ENCODE measurements around the gene LPP.
"Not testable (repeated sequence)": the region's sequence is repeated elsewhere in the genome, so short reads cannot be mapped to it uniquely, and the experiment has no call there.

Gene LPP

DNA sequence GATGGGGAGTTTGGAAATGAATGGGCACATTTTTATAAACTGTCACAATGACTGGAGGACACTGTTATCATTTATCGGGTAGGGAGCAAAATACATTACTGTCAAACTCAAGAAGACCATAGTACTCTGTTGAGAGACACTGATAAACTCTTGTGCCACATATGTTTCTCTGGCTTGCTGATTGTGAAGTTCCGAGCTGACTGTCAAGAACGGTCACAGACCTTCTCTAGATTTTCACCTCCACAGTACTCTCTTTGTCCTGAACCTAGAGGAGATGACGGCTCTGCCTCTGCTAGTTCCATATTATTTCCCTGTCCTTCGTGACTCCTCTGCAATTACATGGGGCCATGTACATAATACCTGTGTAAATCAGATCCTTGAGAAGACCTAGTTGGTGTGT, 451.9 kb downstream of the LPP start:
- Mint-ChIP-seq H3K27ac (no peak overlapping the region), H3K9me3 (peaks cover 3% of the 10 kb centered on the region)

DNA sequence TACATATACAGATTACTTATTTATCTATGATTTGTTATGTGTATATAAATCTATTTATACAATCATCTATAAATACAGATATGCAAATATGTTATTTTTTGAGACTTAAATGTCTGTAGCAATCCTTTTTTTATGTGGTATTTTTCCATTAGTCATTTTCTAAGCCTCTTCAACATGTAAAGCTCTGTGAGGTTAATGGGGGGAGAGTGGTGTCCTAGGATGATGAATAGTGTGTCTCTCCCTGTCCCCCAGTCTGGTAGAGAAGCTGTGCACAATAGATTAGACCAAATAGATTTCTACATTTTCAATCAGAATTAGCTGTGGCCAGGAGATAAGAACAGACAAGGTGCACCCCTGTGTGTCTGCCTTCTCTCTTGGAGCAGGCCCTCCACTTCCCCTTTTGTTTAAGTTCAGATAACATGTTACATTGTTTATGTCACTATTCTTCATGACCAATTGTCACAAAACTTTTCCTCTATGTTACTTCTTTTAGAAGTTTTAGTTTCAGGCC, 453.9 kb downstream of the LPP start:
- H3K4me3 Mint-ChIP-seq = no peak overlapping the region
- H3K9me3 Mint-ChIP-seq = peaks cover 3% of the 10 kb centered on the region
- ATAC-seq (no peak), DNase-seq (ENCODE audit: low spot score in 2 of 2) (no peak)
- peaks cover 5% of the 10 kb centered on the region for H3K36me3 Mint-ChIP-seq
- H3K4me1 Mint-ChIP-seq = peaks cover 5% of the 10 kb centered on the region
- H3K27ac Mint-ChIP-seq = no peak overlapping the region

More for the DNA sequence above, 451.9 kb downstream of the LPP start:
- DNase-seq (ENCODE audit: low spot score in 2 of 2) (no peak), ATAC-seq (no peak)
- peaks cover 5% of the 10 kb centered on the region for H3K4me1 Mint-ChIP-seq
- H3K4me3 Mint-ChIP-seq = no peak overlapping the region
- peaks cover 5% of the 10 kb centered on the region for H3K36me3 Mint-ChIP-seq

DNA sequence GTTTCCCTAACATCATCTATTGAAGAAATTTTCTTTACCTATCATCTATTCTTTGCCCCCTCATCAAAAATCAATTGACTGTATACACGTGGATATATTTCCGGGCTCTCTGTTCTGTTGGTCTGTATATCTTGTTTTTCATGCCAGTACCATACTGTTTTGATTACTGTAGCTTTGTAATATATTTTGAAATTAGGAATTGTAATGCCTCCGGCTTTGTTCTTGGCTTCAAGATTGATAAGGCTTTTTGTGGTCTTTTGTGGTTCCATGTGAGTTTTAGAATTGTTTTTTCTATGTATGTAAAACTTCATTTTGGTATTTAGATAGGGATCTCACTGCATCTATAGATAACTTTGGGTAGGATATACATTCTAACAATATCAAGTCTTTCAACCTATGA, 454.4 kb downstream of the LPP start:
- Mint-ChIP-seq H3K36me3 (peaks cover 5% of the 10 kb centered on the region), H3K27ac (no peak overlapping the region), H3K9me3 (peaks cover 3% of the 10 kb centered on the region), H3K4me3 (no peak overlapping the region), H3K4me1 (peaks cover 5% of the 10 kb centered on the region)
- DNase-seq (ENCODE audit: low spot score in 2 of 2) = no peak
- no peak for ATAC-seq

DNA sequence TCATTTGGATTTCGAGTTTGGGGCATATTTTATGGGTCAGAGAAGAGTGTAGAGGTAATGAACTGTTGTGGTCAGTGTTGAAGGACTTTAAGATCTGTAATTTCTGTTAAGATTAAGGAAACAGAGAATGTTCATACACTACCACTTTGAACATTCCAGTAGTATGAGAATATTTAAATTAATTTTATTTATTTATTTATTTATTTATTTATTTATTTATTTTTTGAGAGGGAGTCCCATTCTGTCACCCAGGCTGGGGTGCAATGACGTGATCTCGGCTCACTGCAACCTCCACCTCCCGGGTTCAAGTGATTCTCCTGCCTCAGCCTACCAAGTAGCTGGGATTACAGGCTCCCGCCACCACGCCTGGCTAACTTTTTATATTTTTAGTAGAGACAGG, 459.8 kb downstream of the LPP start:
- not testable (repeated sequence) for DNase-seq (ENCODE audit: low spot score in 2 of 2); H3K27ac Mint-ChIP-seq; ATAC-seq; H3K4me1 Mint-ChIP-seq; H3K36me3 Mint-ChIP-seq; H3K4me3 Mint-ChIP-seq; H3K9me3 Mint-ChIP-seq

DNA sequence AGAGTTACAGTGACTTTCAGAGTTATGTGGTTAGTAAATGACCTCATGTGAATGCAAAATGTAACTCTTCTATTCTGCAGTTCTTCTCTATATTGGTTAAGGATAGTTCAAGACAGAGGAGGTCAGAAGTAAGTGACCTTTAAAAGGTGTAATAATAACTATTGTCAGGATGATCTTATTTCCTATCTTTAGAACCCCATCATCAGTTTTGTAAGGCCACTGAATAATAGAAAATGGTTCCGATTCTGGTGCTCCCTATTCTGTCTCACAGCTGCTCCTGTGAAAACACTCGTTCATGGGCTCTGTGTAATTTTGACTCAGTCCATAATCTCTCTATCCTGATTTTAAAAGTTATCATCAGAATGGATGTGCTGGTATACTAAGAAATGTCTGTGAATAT, 463.3 kb downstream of the LPP start:
- ATAC-seq = no peak
- Mint-ChIP-seq H3K27ac (no peak overlapping the region), H3K4me3 (no peak overlapping the region), H3K4me1 (no peaks in the 10 kb centered on the region), H3K9me3 (no peaks in the 10 kb centered on the region), H3K36me3 (no peaks in the 10 kb centered on the region)
- no peak for DNase-seq (ENCODE audit: low spot score in 2 of 2)

DNA sequence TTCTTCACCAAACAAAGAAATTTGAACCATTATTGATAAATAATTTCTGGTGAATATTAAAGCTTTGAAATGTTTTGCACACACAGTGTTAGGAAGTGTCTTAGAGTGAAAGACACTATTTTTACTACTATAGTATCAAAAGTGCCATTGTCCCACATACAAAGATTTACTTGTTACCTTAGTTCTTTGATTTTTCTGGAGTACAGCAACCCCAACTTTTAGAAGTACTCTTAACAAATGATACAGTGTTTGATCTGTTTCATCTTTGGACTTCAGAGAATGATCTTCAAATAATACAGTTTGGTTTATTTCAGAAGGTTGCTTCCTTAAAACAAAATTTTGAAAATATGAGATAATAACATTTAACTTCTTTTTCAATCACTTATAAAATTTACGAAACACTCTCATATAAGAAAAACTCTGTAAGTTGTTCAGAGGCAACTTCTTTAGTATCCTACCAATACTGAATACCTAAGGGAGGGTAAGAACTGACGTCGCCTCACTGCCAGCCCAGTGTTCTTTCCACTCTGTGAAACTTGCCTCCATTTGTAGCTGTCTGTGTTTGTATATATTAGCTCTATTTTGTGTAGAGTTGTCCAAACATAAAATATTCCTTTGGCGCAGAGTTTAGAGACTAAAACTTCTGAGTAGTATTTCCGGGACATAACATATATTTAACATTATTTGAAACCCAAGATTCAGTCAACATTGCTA, 464.2 kb downstream of the LPP start:
- no peak for DNase-seq (ENCODE audit: low spot score in 2 of 2)
- ATAC-seq = no peak
- Mint-ChIP-seq H3K9me3 (no peaks in the 10 kb centered on the region), H3K4me3 (no peak overlapping the region), H3K4me1 (no peaks in the 10 kb centered on the region), H3K27ac (no peak overlapping the region), H3K36me3 (no peaks in the 10 kb centered on the region)

DNA sequence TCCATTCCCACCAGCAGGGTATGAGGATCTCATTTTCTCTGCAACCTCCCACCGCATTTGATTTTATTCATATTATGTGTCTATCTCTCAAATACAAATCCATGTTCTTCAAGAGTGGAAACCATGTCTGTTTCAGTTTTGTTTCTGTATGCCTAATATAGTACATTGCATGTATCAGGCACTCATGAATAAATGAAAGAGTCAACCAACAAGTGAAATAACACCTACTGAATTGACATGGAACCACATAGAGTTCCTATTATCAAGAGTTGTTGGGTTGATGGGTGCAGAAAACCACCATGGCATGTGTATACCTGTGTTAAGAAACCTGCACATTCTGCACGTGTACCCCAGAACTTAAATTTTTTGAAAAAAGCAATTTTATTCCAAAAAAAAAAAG, 466.8 kb downstream of the LPP start:
- Mint-ChIP-seq H3K4me3 (no peak overlapping the region), H3K27ac (no peak overlapping the region)
- no peak for ATAC-seq

DNA sequence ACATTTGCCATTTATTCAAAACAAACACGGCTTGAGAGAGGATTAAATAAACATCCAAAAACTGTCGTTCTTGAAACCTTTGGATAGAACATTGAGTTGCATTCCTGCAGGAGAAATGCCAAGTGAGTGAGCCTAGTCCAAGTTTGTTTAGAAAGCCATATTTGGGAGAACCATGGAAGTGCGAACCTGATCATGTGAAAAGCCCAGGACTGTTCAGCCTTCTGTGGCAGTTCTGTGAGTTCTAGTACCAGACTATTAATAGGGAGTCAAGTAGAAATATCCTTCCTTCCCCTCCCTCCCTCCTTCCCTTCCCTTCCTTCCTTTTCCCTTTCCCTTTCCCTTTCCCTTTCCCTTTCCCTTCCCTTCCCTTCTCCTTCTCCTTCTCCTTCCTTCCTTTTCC, 470.4 kb downstream of the LPP start:
- DNase-seq (ENCODE audit: low spot score in 2 of 2) (no peak), ATAC-seq (no peak)
- no peak overlapping the region for H3K4me3 Mint-ChIP-seq
- H3K27ac Mint-ChIP-seq = no peak overlapping the region
- H3K36me3 Mint-ChIP-seq = no peaks in the 10 kb centered on the region
- peaks cover 2% of the 10 kb centered on the region for H3K9me3 Mint-ChIP-seq
- H3K4me1 Mint-ChIP-seq = peaks cover 13% of the 10 kb centered on the region

More for the DNA sequence above, 466.8 kb downstream of the LPP start:
- Mint-ChIP-seq H3K9me3 (no peaks in the 10 kb centered on the region), H3K4me1 (no peaks in the 10 kb centered on the region), H3K36me3 (no peaks in the 10 kb centered on the region)
- no peak for DNase-seq (ENCODE audit: low spot score in 2 of 2)

DNA sequence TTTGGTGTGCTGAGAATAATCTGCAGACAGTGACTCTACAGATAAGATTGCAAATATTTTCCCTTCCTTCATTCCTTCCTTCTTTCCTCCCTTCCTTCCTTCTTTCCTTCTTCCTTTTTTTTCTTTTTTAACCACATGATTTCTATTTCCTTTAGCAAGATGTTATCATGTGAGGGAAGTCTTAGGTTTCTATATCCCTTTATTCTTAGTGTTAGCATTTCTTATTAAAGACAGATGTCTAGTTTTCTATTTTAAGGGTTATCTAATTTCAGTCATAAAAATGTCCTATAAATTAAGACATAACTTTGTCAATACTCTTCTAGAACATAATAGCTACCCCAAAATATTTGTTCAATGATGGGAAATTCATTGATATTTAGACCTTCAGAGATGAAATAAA, 470.9 kb downstream of the LPP start:
- Mint-ChIP-seq H3K36me3 (no peaks in the 10 kb centered on the region), H3K27ac (no peak overlapping the region), H3K4me3 (no peak overlapping the region), H3K4me1 (peaks cover 13% of the 10 kb centered on the region), H3K9me3 (peaks cover 2% of the 10 kb centered on the region)
- DNase-seq (ENCODE audit: low spot score in 2 of 2) (no peak), ATAC-seq (no peak)

DNA sequence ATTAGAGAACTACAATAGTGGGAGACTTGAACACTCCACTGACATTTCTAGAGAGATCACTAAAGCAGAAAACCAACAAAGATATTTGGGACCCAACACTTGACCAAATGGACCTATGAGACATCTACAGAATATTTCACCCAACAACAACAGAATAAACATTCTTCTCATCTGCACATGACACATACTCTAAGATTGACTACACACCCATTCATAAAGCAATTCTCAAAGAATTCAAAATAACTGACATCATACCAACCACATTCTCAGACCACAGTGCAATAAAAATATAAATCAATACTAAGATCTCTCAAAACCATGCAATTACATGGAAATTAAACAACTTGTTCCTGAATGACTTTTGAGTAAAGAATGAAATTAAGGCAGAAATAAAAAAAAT, 473.7 kb downstream of the LPP start:
- Mint-ChIP-seq H3K4me3 (no peak overlapping the region), H3K36me3 (no peaks in the 10 kb centered on the region), H3K9me3 (peaks cover 2% of the 10 kb centered on the region), H3K4me1 (peaks cover 21% of the 10 kb centered on the region), H3K27ac (no peak overlapping the region)
- DNase-seq (ENCODE audit: low spot score in 2 of 2) (no peak), ATAC-seq (peak; percentile 92)

DNA sequence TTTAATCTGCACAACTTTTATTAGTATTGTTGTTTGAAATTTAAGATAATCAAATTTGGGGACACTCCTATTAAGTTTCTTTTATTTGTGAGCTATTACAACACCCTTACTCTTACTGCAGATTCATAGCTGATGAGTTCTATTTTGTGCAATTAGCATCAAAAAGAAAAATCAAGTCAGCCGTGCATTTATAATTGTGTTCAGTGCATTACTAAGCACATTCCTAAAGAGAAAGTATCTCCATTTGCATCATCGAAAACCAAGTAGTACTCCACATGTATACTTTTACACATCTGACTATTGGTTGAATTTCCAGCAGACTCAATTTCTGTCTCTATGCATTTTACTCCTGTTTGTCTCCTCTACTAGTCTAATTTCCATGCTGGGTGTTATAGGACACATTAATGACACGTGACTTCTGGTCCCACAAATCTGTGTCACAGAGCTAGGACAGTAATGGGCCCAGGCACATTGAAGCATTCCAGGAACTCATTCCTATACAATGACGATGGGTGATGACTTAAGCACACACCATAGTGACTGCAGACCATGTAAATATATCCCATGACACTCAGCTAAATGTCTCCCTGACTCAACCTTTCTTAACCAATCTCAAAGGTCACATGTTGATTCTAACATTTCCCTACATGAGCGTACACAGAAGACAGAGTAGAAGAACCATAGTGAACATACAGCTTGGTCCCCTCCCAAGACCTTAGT, 477.5 kb downstream of the LPP start:
- H3K36me3 Mint-ChIP-seq = no peaks in the 10 kb centered on the region
- no peak overlapping the region for H3K4me3 Mint-ChIP-seq
- peak; percentile 77 for ATAC-seq
- no peak overlapping the region for H3K27ac Mint-ChIP-seq
- H3K9me3 Mint-ChIP-seq = peaks cover 2% of the 10 kb centered on the region
- DNase-seq (ENCODE audit: low spot score in 2 of 2) = no peak
- H3K4me1 Mint-ChIP-seq = peaks cover 21% of the 10 kb centered on the region

DNA sequence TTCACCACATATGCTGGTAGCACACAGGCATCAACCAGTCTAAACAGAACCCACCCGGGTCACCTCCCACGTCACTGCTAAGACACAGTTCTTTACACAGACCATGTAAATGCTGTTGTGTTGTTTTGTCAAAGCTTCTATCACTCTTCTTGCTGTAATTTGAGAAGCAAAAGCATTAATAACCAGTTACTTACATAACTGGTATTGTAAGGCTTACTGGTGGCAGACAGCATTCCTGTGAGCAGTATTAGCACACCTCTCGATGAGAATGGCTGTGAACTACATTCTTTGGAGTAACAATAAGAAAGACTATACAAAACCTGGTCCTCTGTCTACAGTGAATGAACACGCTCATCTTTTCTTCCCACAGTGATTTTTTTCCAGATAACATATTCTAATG, 479.2 kb downstream of the LPP start:
- Mint-ChIP-seq H3K27ac (no peak overlapping the region), H3K9me3 (peaks cover 2% of the 10 kb centered on the region), H3K36me3 (no peaks in the 10 kb centered on the region), H3K4me1 (peaks cover 12% of the 10 kb centered on the region), H3K4me3 (no peak overlapping the region)
- ATAC-seq (peak; percentile 44), DNase-seq (ENCODE audit: low spot score in 2 of 2) (no peak)

DNA sequence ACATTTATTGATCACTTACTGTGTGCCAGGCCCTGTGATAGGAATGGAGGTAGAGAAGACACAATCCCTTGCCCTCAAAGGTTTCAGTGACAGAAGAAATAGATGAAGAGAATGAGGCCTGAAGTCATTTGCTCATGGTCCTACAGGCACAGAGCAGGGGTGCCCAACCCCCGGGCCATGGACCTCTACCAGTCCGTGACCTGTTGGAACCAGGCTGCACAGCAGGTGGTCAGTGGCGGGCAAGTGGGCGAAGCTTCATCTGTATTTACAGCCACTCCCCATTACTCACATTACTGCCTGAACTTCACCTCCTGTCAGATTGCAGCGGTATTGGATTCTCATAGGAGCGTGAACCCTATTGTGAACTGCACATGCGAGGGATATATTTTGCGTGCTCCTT, 480.3 kb downstream of the LPP start:
- Mint-ChIP-seq H3K36me3 (no peaks in the 10 kb centered on the region), H3K4me3 (no peak overlapping the region), H3K27ac (no peak overlapping the region), H3K4me1 (peaks cover 8% of the 10 kb centered on the region), H3K9me3 (peaks cover under 1% of the 10 kb centered on the region)
- DNase-seq (ENCODE audit: low spot score in 2 of 2) (no peak), ATAC-seq (no peak)

DNA sequence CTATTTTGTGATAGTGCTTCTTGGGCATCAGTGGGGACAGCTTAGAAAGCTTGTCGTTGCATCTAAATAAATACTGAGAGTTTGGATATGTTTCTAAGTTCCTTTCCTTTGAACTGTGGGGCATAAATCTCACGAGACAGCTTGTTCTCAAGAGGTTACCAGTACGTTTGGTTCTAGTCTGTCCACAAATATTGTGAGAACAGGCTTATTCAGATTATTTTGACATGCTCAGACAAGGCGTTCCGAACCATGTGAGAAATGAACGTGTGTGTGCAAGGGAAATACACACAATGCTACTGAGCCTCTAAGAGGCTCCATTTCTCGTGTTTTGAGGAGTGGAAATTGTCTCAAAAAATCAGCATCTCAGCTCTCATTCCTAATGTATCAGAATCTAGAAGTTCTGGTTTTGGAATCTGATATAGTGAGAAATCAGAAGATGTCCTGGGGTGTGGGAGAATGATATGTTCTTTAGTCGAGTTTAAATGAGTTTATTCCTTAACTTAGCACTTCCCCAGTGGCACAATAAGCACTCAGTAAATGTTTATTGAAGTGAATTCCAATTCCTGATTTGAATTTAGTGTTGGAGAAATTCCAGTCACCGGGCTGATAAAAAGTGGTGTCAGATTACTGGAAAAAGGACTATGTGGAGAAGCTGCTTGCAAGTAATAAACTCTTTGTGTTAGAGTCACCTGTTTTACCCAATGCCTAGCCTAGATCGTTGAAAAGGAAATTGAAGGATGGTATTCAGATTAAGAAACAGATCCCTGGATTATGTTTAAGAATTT, 481.5 kb downstream of the LPP start:
- Mint-ChIP-seq H3K36me3 (no peaks in the 10 kb centered on the region), H3K9me3 (no peaks in the 10 kb centered on the region), H3K4me1 (peaks cover 8% of the 10 kb centered on the region), H3K27ac (no peak overlapping the region), H3K4me3 (no peak overlapping the region)
- ATAC-seq = no peak
- no peak for DNase-seq (ENCODE audit: low spot score in 2 of 2)

DNA sequence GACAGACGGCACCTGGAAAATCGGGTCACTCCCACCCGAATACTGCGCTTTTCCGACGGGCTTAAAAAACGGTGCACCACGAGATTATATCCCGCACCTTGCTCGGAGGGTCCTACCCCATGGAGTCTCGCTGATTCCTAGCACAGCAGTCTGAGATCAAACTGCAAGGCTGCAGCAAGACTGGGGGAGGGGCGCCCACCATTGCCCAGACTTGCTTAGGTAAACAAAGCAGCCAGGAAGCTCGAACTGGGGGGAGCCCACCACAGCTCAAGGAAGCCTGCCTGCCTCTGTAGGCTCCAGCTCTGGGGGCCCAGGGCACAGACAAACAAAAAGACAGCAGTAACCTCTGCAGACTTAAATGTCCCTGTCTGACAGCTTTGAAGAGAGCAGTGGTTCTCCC, 482.3 kb downstream of the LPP start:
- ATAC-seq; H3K27ac Mint-ChIP-seq; H3K9me3 Mint-ChIP-seq; H3K4me3 Mint-ChIP-seq; DNase-seq (ENCODE audit: low spot score in 2 of 2); H3K4me1 Mint-ChIP-seq; H3K36me3 Mint-ChIP-seq: not testable (repeated sequence)
